Kidney capillary endothelial cell (primary cell): ENCODE measurements around the gene RCOR2.

ENCODE experiments used
- DNase-seq: peaks from one replicate; pipeline ENCODE4 v3.0.0-alpha.2; 2018; ENCODE audit warnings: low spot score

RCOR2 gene

GRCh38 chr11:63922673-63923192, 5.8 kb upstream of the RCOR2 start:
- no peak for DNase-seq

GRCh38 chr11:63920939-63921417, 4.0 kb upstream of the RCOR2 start:
- no peak for DNase-seq

GRCh38 chr11:63920126-63920938, 3.4 kb upstream of the RCOR2 start:
- no peak for DNase-seq

- DNase-seq, result no peak
Observed at GRCh38 chr11:63919267-63920125, 2.5 kb upstream of the RCOR2 start.

- DNase-seq, result no peak
Observed at GRCh38 chr11:63918507-63919191, 1.7 kb upstream of the RCOR2 start.

- DNase-seq, result no peak
Observed at GRCh38 chr11:63917692-63918506, 935 bp upstream of the RCOR2 start.

- no peak for DNase-seq
Observed at GRCh38 chr11:63915961-63916836, 765 bp downstream of the RCOR2 start.

- DNase-seq, result no peak
Observed at GRCh38 chr11:63914896-63915691, 1.9 kb downstream of the RCOR2 start.

- DNase-seq, result no peak
Observed at GRCh38 chr11:63913866-63914830, 2.8 kb downstream of the RCOR2 start.

- no peak for DNase-seq
Observed at GRCh38 chr11:63912678-63913077, 4.3 kb downstream of the RCOR2 start.

- DNase-seq, result no peak
Observed at GRCh38 chr11:63911876-63912275, 5.1 kb downstream of the RCOR2 start.

- DNase-seq, result no peak
Observed at GRCh38 chr11:63911440-63911839, 5.5 kb downstream of the RCOR2 start.

GRCh38 chr11:63910675-63911074, 6.3 kb downstream of the RCOR2 start:
- no peak for DNase-seq

GRCh38 chr11:63909591-63910506, 7.1 kb downstream of the RCOR2 start:
- no peak for DNase-seq

- DNase-seq, result no peak
Observed at GRCh38 chr11:63908631-63909401, 8.1 kb downstream of the RCOR2 start.

GRCh38 chr11:63907808-63908530, 9.0 kb downstream of the RCOR2 start:
- no peak for DNase-seq
